Activated CD4-positive, alpha-beta T cell treated with anti-CD3 and anti-CD28 coated beads, Interleukin-2, amount 10 ng/mL, durations not matched to agents 24 days and 14 days (primary cell): ENCODE results near the gene AXIN2. TPM values are rescaled to one million over a fixed set of nuclear protein-coding genes. Genes with fewer than 3 reads are reported as not detected.
"Not testable (repeated sequence)": the region's sequence is repeated elsewhere in the genome, so short reads cannot be mapped to it uniquely, and the experiment has no call there.

Experiments
- DNase-seq: peaks from one replicate; pipeline ENCODE4 v3.0.0; 2022
- H3K27ac Mint-ChIP-seq: one replicate; pipeline ENCODE4 v1.8.0; 2022; ENCODE audit warnings: mild to moderate bottlenecking, mixed read lengths
- H3K27me3 Mint-ChIP-seq: one replicate; pipeline ENCODE4 v1.8.0; 2022; ENCODE audit warnings: mixed read lengths
- H3K36me3 Mint-ChIP-seq: one replicate; pipeline ENCODE4 v1.8.0; 2022; ENCODE audit warnings: low read depth, mild to moderate bottlenecking, mixed read lengths
- H3K4me1 Mint-ChIP-seq: one replicate; pipeline ENCODE4 v1.8.0; 2021; ENCODE audit warnings: mixed read lengths
- H3K4me3 Mint-ChIP-seq: one replicate; pipeline ENCODE4 v1.8.0; 2022; ENCODE audit warnings: mild to moderate bottlenecking, moderate library complexity, mixed read lengths
- H3K9me3 Mint-ChIP-seq: one replicate; pipeline ENCODE4 v1.8.0; 2021; ENCODE audit warnings: mixed read lengths
- intact Hi-C: fragments of 100-400 bp; cut with micrococcal nuclease; formaldehyde crosslinking; loops from one replicate; pipeline ENCODE4 v1.15.1; 2023
- total RNA-seq: library from RNA; stranded (reverse); gene quantifications from 2 replicates; pipeline ENCODE4 v1.2.3, GENCODE V29; 2022

Gene AXIN2
- total RNA-seq, 1 donor from 2014 or later: 5.2 TPM

- Mint-ChIP-seq H3K4me3 (no peak overlapping the region), H3K27ac (no peak overlapping the region), H3K36me3 (peaks cover 43% of the 10 kb centered on the region), H3K27me3 (peaks cover 10% of the 10 kb centered on the region), H3K4me1 (peaks cover 6% of the 10 kb centered on the region), H3K9me3 (no peaks in the 10 kb centered on the region)
- DNase-seq: no peak
- intact Hi-C loops: no loop called here
Observed at GRCh38 chr17:65532101-65532890, 29.2 kb downstream of the AXIN2 start.

GRCh38 chr17:65531256-65532100 lies 30.0 kb downstream of the AXIN2 start:
- Mint-ChIP-seq H3K4me1 (peaks cover 6% of the 10 kb centered on the region), H3K4me3 (no peak overlapping the region), H3K27ac (no peak overlapping the region), H3K27me3 (peaks cover 12% of the 10 kb centered on the region), H3K9me3 (no peaks in the 10 kb centered on the region), H3K36me3 (peaks cover 43% of the 10 kb centered on the region)
- intact Hi-C loops: no loop called here
- no peak for DNase-seq

GRCh38 chr17:65530523-65531255 lies 30.8 kb downstream of the AXIN2 start:
- no peak overlapping the region for H3K27ac Mint-ChIP-seq
- intact Hi-C loops: no loop called here
- H3K36me3 Mint-ChIP-seq: peaks cover 38% of the 10 kb centered on the region
- no peak for DNase-seq
- no peaks in the 10 kb centered on the region for H3K9me3 Mint-ChIP-seq
- no peak overlapping the region for H3K4me3 Mint-ChIP-seq
- peaks cover 17% of the 10 kb centered on the region for H3K27me3 Mint-ChIP-seq
- H3K4me1 Mint-ChIP-seq: peaks cover 6% of the 10 kb centered on the region

GRCh38 chr17:65529761-65530522 lies 31.5 kb downstream of the AXIN2 start:
- DNase-seq: no peak
- peaks cover 13% of the 10 kb centered on the region for H3K27me3 Mint-ChIP-seq
- intact Hi-C loops: no loop called here
- H3K36me3 Mint-ChIP-seq: peaks cover 31% of the 10 kb centered on the region
- no peak overlapping the region for H3K4me3 Mint-ChIP-seq
- no peak overlapping the region for H3K27ac Mint-ChIP-seq
- H3K4me1 Mint-ChIP-seq: peaks cover 6% of the 10 kb centered on the region
- no peaks in the 10 kb centered on the region for H3K9me3 Mint-ChIP-seq

- H3K4me1 Mint-ChIP-seq: peaks cover 12% of the 10 kb centered on the region
- intact Hi-C loops: no loop called here
- DNase-seq: no peak
- peaks cover 30% of the 10 kb centered on the region for H3K36me3 Mint-ChIP-seq
- H3K4me3 Mint-ChIP-seq: no peak overlapping the region
- no peaks in the 10 kb centered on the region for H3K9me3 Mint-ChIP-seq
- H3K27ac Mint-ChIP-seq: no peak overlapping the region
- H3K27me3 Mint-ChIP-seq: peaks cover 17% of the 10 kb centered on the region
Observed at GRCh38 chr17:65529040-65529633, 32.3 kb downstream of the AXIN2 start.

DNA sequence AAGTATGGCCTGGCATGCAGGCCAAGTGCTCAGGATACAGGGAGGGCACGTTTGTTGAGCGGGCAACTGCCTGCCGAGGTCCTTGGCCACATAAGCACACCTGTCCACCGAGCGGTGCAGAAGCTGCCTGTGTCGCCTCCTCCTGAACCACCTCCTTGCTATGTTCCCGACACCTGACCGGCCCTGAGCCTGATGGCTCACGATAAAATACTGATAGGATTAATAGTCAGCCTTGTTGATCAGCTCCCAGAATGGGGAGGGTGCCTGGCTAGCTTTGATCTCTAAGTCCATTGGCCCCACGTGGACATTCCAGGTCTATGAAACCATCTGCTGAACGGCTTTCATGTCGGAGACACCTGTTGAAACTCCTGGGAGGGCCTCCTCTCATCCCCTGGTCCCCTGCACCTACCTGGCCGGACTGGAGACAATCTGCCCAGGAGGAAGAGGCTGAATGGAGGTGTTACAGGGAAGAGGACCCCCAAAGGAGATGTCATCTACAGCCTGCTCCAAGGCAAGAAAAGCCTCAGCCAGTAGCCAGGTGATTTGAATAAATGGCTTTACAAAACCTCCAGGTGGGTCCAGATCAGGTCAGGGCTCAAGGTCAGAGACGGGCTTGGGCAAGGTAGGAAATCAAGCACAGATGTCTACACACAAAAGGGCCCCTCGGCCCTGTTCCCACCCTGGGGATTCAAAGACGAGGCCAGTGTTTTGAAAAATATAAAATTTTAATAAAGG lies 33.4 kb downstream of the AXIN2 start:
- Mint-ChIP-seq H3K36me3 (peaks cover 27% of the 10 kb centered on the region), H3K27me3 (peaks cover 19% of the 10 kb centered on the region), H3K4me1 (peaks cover 20% of the 10 kb centered on the region), H3K27ac (no peak overlapping the region), H3K4me3 (no peak overlapping the region), H3K9me3 (no peaks in the 10 kb centered on the region)
- intact Hi-C loops: no loop called here
- DNase-seq: no peak

DNA sequence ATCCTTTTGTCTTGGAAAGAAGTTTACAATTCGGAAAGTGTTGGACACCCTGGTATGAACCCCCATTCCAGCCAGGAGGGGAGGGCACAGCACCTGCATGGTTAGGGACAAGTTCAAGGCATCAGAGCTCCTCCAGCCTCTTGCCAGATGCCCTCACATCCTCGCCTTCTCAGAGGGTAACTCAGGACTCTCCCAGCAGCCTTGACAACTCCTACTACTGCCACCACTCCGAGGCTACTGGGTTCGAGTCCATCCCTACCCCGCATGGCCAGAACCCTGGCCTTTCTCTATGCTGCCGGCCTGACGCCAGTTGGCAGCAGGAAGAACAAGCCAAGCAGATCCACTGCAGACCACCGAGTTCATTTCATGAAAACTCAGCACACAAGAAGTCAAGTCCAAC lies 34.1 kb downstream of the AXIN2 start:
- Mint-ChIP-seq H3K27ac (no peak overlapping the region), H3K9me3 (no peaks in the 10 kb centered on the region), H3K27me3 (peaks cover 24% of the 10 kb centered on the region), H3K4me1 (peaks cover 27% of the 10 kb centered on the region), H3K36me3 (peaks cover 27% of the 10 kb centered on the region), H3K4me3 (no peak overlapping the region)
- intact Hi-C loops: no loop called here
- DNase-seq: no peak

DNA sequence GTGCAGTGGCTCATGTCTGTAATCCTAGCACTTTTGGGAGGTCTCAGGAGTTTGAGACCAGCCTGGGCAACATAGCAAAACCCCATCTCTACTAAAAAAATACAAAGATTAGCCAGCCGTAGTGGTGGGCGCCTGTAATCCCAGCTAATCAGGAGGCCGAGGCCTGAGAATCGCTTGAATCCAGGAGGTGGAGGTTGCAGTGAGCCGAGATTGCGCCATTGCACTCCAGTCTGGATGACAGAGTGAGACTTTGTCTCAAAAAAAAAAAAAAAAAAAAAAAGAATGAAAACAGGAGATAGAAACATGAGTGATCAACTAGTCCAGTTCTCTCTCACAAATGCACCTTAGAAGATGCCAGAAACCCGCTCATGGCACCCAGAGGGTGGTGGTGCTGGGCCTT lies 34.6 kb downstream of the AXIN2 start:
- H3K27ac Mint-ChIP-seq, H3K9me3 Mint-ChIP-seq, DNase-seq, H3K4me3 Mint-ChIP-seq, intact Hi-C loops: not testable (repeated sequence)
- peaks cover 31% of the 10 kb centered on the region for H3K4me1 Mint-ChIP-seq
- peaks cover 24% of the 10 kb centered on the region for H3K36me3 Mint-ChIP-seq
- peaks cover 27% of the 10 kb centered on the region for H3K27me3 Mint-ChIP-seq

DNA sequence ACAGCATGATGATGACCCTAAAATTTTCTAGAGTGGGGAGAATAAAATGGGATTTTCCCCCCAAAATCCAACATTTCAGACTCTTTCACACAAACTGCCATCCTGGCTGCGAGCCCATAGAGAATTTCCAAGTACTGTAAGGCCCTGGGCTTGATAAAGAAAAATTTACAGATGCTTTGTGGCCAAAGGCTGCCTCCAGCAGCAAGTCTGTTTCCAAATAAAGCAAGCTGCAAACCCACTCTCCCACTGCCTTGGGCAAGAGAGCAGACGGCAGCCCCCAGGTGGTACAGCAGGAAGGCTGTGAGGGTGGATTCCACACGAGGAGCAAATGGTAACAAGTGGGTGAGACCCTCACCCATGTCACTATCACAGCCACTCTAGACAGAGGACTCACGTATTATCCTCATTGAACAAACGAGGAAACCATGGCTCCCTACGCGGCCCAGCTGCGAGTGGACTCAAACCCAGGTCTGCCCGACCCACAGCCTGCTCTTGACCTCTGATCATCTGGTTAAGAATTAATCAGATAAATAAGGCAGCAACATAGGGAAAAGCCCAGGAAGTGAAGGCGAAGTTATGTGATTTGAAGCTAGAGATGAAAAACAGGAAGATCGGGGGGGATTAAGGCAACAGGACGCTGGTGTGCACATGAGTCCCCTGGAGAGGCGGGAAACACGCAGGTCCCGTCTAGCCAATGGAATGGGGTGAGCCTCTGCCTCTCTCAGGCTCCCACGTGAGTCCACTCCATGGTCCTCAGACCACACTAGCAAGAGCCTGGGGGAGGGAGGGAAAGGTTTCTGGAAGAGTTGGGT lies 37.4 kb downstream of the AXIN2 start:
- peaks cover 7% of the 10 kb centered on the region for H3K36me3 Mint-ChIP-seq
- peak overlapping the region; percentile 73 for H3K4me3 Mint-ChIP-seq
- peak overlapping the region; percentile 87 for H3K27ac Mint-ChIP-seq
- peaks cover 31% of the 10 kb centered on the region for H3K4me1 Mint-ChIP-seq
- intact Hi-C loops: loop anchor here (1.0 kb wide), 3 partner anchors 29 to 295 kb away; no protein-coding TSS in a partner anchor
- H3K27me3 Mint-ChIP-seq: peaks cover 44% of the 10 kb centered on the region
- peaks cover 2% of the 10 kb centered on the region for H3K9me3 Mint-ChIP-seq
- peak; percentile 74 for DNase-seq

- H3K9me3 Mint-ChIP-seq: peaks cover 7% of the 10 kb centered on the region
- intact Hi-C loops: loop anchor here (1.0 kb wide), 3 partner anchors 30 to 294 kb away; no protein-coding TSS in a partner anchor
- peaks cover 28% of the 10 kb centered on the region for H3K4me1 Mint-ChIP-seq
- H3K36me3 Mint-ChIP-seq: peaks cover 4% of the 10 kb centered on the region
- no peak for DNase-seq
- H3K27ac Mint-ChIP-seq: peak overlapping the region; percentile 87
- peaks cover 51% of the 10 kb centered on the region for H3K27me3 Mint-ChIP-seq
- H3K4me3 Mint-ChIP-seq: peak overlapping the region; percentile 73
Observed at GRCh38 chr17:65523411-65523810, 38.0 kb downstream of the AXIN2 start.

DNA sequence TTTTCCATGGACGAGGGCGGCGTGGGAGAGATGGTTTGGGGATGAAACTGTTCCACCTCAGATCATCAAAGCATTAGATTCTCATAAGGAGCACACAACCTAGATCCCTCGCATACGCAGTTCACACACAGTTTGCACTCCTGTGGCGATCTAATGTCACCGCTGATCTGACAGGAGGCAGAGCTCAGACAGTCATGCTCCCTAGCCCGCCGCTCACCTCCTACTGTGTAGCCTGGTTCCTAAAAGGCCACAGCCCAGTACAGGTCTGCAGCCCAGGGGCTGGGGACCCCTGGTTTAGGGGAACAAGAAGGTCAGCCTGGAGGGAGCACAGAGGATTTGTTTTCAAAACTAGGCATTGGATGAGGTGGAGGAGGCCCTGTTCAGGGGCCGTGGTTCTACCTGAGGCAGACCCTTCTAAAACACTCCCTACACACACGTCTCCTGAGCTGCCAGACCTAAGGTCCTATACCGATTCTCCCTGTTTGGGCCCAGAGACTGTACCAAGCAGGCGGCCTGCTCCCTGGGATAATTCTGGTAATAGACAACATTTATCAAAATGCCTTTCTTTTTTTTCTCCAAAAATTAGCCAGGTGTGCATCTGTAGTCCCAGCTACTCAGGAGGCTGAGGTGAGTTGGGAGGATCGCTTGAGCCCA lies 38.6 kb downstream of the AXIN2 start:
- peaks cover 4% of the 10 kb centered on the region for H3K36me3 Mint-ChIP-seq
- intact Hi-C loops: loop anchor here (1.0 kb wide), 3 partner anchors 30 to 294 kb away; no protein-coding TSS in a partner anchor
- peak overlapping the region; percentile 68 for H3K4me3 Mint-ChIP-seq
- DNase-seq: peak; percentile 76
- H3K9me3 Mint-ChIP-seq: peaks cover 10% of the 10 kb centered on the region
- peak overlapping the region; percentile 75 for H3K27ac Mint-ChIP-seq
- peaks cover 28% of the 10 kb centered on the region for H3K4me1 Mint-ChIP-seq
- peaks cover 56% of the 10 kb centered on the region for H3K27me3 Mint-ChIP-seq
